Central memory CD8-positive, alpha-beta T cell (primary cell): ENCODE results near the gene CPNE9.
A peak's percentile ranks its signal among the peaks of the same experiment; 100 is the strongest.
"Not testable (repeated sequence)": the region's sequence is repeated elsewhere in the genome, so short reads cannot be mapped to it uniquely, and the experiment has no call there.

Experiments
- ATAC-seq: fragments of 150-1000 bp; cut with Tn5 transposase; replicated peaks from 2 replicates; pipeline ENCODE4 v1.10.0; 2022; ENCODE audit warnings: mild to moderate bottlenecking, moderate FRiP score, moderate number of reproducible peaks; ENCODE audit not compliant: poor library complexity, severe bottlenecking; ENCODE audit errors: extremely low read depth
- DNase-seq, 2 donors: peaks; one replicate each; pipeline ENCODE4 v3.0.0; 2021; ENCODE audit warnings: low spot score in 2 of 2
- H3K27ac Mint-ChIP-seq: one replicate; pipeline ENCODE4 v1.8.0; 2022; ENCODE audit warnings: low read depth, mild to moderate bottlenecking, moderate library complexity, mixed read lengths
- H3K27me3 Mint-ChIP-seq: one replicate; pipeline ENCODE4 v1.8.0; 2022; ENCODE audit warnings: mixed read lengths
- H3K36me3 Mint-ChIP-seq: one replicate; pipeline ENCODE4 v1.8.0; 2022; ENCODE audit warnings: mild to moderate bottlenecking, moderate library complexity, mixed read lengths; ENCODE audit not compliant: insufficient read depth
- H3K4me1 Mint-ChIP-seq: one replicate; pipeline ENCODE4 v1.8.0; 2022; ENCODE audit warnings: mixed read lengths
- H3K4me3 Mint-ChIP-seq: one replicate; pipeline ENCODE4 v1.8.0; 2022; ENCODE audit warnings: mild to moderate bottlenecking, moderate library complexity, mixed read lengths
- H3K9me3 Mint-ChIP-seq: one replicate; pipeline ENCODE4 v1.8.0; 2022; ENCODE audit warnings: mixed read lengths

The CPNE9 gene

DNA sequence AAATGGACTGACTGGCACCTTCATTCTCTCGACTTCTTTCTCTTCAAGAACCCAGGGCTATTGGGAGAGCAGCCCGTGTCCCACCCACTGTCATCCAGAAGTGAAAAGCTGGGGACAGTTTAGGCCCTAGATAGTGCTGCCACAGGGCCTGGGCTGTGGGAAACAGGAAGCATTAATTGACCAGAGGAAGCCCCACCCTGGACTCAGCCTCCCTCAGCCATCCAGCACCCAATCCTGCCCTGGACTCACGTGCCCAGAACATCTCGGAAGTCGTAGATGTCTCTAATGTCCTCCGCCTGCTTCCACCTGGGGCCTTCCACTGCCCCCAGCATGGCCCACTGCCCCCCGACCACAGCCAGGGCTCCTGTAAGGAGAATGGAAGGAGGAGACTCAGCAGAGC, 63.8 kb downstream of the CPNE9 start:
- peaks cover 27% of the 10 kb centered on the region for H3K4me1 Mint-ChIP-seq
- H3K27ac Mint-ChIP-seq, result peak overlapping the region; percentile 47
- ATAC-seq (no peak), DNase-seq (no peak)
- H3K9me3 Mint-ChIP-seq, result no peaks in the 10 kb centered on the region
- H3K36me3 Mint-ChIP-seq, result no peaks in the 10 kb centered on the region
- H3K4me3 Mint-ChIP-seq, result no peak overlapping the region
- H3K27me3 Mint-ChIP-seq, result no peaks in the 10 kb centered on the region

DNA sequence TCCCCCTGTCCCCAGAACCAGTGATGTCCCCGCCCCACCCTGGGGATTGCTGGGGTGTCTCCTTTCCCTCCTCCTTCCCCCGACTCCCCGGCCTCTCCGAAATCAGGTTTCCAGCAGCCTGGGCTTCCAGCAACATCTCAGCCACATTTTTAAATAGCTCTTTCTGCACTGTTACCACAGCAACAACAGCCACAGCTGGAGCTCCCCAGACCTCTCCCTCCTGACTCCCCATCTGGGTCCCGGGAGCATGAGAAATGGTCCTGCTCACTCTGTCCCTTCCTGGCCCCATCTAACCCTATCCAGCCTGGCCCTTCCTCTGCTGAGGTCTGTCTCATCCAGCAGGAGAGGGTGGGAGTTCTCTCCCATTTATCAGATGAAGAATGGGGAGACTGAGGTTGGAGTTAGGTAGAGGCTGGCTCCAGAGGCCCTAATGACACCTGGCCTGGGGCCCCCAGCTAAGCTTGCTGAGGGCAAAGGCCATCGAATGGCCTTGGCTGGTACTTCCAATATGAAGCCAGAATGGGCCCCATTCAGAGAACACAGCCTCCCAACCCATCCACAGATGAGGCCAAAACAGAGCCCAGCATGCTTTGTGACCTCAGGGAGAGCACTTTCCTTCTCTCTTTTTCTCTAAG, 64.6 kb downstream of the CPNE9 start:
- DNase-seq, result no peak
- H3K27ac Mint-ChIP-seq, result peak overlapping the region; percentile 47
- H3K4me3 Mint-ChIP-seq, result no peak overlapping the region
- H3K4me1 Mint-ChIP-seq, result peaks cover 27% of the 10 kb centered on the region
- ATAC-seq, result no peak
- H3K36me3 Mint-ChIP-seq, result no peaks in the 10 kb centered on the region
- H3K27me3 Mint-ChIP-seq, result no peaks in the 10 kb centered on the region
- no peaks in the 10 kb centered on the region for H3K9me3 Mint-ChIP-seq

DNA sequence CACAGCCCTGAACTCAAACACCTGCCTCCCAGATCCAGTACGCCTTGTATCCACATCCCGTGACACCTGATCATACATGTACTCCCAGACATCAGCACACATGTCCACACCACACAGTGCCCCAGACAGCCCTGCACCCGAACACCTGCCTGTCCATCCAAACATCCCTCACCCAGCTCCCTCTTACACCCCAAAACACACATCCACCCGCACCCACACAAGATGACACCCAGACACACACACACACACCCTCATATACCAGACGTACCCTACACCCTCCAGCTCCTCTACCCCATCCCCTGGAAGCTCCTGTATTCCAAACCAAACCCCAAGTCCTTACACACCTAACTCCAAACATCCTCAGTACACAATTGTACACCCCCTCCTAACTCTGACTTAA, 65.4 kb downstream of the CPNE9 start:
- Mint-ChIP-seq H3K9me3 (no peaks in the 10 kb centered on the region), H3K4me1 (peaks cover 27% of the 10 kb centered on the region), H3K27me3 (no peaks in the 10 kb centered on the region), H3K4me3 (peak overlapping the region; percentile 25), H3K36me3 (no peaks in the 10 kb centered on the region), H3K27ac (no peak overlapping the region)
- ATAC-seq (no peak), DNase-seq (no peak)

DNA sequence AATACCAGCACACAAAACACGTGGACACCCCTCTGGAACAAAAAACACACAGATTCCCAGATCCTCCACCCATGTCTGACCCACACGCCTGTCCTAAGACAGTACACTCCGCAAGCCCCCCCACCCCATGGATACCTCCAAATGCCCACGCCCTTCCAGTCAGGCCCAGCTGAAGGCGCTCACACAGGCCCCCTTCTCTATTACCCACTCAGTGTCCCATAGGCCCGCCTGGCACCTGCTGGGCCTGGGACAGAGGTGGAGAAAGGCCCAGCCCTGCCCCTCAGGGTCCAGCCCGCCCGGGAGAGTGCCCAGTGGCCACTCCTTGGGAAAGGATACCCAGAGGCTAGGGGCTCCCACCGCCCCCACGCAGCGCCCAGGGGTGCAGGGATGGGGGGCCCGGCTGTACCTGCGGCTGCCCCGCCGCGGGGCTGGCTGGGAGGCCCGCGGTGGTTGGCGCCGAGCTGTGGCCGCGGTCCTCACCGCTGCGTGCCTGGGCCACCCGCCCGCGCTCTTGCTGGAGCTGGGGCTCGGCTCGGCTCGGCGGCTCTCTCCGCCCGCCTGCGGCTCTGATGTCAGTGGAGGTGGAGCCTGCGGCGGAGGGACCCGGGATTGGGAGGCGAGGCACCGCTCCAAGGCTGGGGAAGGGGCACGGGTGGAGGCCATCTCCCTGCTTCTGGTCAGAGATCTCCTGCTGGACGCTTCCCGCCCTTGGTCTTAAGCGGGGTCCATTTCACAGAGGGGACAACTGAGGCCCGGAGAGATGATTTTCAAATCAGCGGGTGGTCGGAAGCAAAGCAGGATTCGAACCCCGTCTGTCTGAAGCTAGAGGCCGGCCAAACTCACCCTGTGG, 66.0 kb downstream of the CPNE9 start, which contains the start of gene CAMK1:
Gene CAMK1 (minus strand): TSS at position 522 of the 850 bp plus-strand sequence. CDS start 2,198 bp downstream, outside the sequence.
- Mint-ChIP-seq H3K36me3 (no peaks in the 10 kb centered on the region), H3K27me3 (no peaks in the 10 kb centered on the region), H3K4me3 (peak within 1 kb of the TSS; percentile 25), H3K4me1 (peaks cover 27% of the 10 kb centered on the region), H3K9me3 (no peaks in the 10 kb centered on the region), H3K27ac (peak within 1 kb of the TSS; percentile 80)
- DNase-seq (no peak), ATAC-seq (peak; percentile 75)

DNA sequence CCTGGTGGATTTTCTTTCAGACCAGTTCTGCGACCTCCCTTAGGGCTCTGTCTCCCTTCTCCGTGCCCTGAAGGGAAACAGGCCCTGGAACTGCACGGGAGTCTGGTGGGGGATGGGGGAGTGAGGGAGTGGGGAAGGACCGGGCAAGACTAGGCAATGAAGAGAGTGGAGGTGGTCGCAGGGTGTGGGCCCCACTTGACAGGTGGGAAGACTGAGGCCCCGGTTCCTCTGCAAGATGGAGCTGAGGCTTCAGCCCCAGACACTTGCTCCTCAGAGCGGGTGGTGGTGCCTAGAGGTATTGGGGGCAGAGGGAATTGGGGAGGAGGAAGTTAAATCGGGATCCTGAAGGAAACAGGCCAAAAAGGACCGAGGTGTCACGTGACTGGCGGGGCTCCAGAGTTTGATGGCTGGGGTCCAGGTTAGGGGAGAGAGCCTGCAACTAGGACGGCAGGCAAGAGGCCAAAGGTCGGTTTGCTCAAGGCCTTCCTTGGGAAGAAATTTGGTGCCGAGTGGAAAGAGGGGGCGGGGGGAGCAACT, 66.7 kb downstream of the CPNE9 start:
- no peaks in the 10 kb centered on the region for H3K27me3 Mint-ChIP-seq
- ATAC-seq (no peak), DNase-seq (no peak)
- H3K4me1 Mint-ChIP-seq, result peaks cover 27% of the 10 kb centered on the region
- H3K27ac Mint-ChIP-seq, result peak overlapping the region; percentile 80
- H3K9me3 Mint-ChIP-seq, result no peaks in the 10 kb centered on the region
- H3K4me3 Mint-ChIP-seq, result peak overlapping the region; percentile 25
- H3K36me3 Mint-ChIP-seq, result no peaks in the 10 kb centered on the region

DNA sequence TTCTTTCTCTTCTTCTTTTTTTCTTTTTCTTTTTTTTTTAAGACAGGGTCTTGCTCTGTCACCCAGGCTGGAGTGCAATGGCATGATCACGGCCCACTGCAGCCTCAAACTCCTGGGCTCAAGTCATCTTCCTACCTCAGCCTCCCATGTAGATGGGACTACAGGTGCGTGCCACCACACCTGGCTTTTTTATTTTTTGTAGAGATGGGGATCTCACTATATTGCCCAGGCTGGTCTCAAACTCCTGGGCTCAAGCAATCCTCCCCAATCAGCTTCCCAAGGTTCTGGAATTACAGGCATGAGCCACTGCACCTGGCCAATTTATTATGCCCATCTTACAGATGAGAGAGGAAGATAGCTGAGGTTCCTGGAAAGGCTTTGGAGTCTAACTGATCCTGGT, 67.4 kb downstream of the CPNE9 start:
- H3K36me3 Mint-ChIP-seq, ATAC-seq, H3K9me3 Mint-ChIP-seq, H3K27me3 Mint-ChIP-seq, DNase-seq: not testable (repeated sequence)
- Mint-ChIP-seq H3K4me3 (peak overlapping the region; percentile 25), H3K27ac (peak overlapping the region; percentile 80), H3K4me1 (peaks cover 27% of the 10 kb centered on the region)

DNA sequence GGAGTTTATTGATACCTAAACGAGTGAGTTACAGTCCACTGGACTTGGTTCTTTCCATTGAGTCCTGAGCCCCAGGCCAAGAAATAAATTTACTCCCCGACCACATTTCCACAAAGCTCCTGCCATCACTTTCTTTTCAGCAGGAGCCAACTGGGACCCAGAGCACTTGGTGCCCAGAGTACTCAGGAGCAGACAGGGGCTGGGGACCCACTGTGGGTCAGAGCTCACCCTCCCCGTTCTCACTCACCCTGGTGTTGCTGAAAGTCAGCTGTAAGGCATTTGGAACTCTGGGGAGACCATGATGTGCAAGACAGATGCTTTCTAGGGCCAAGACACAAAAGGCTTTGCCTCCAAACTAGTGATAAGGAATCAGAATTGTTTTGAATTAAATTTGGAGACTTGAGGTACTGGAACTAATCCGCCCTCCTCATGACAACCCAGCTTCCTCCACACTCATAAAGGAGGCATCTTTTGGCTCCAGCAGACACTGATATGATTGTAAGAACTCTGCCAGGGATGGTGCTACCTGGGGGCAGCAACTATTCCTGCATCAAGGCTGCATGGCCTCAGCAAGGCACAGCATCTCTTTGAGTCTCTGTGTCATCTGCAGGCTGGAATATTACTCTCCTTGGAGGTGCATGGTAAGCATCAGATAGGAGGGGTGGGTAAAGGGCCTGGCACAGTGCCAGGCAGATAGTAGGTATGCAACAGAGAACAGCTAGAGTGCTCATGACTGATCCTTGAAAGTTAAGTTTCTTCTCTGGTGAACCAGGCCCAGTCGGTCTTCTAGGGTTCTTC, 73.5 kb downstream of the CPNE9 start:
- no peak overlapping the region for H3K27ac Mint-ChIP-seq
- H3K9me3 Mint-ChIP-seq, result no peaks in the 10 kb centered on the region
- DNase-seq (no peak), ATAC-seq (no peak)
- peaks cover 43% of the 10 kb centered on the region for H3K4me1 Mint-ChIP-seq
- H3K4me3 Mint-ChIP-seq, result no peak overlapping the region
- no peaks in the 10 kb centered on the region for H3K27me3 Mint-ChIP-seq
- peaks cover 7% of the 10 kb centered on the region for H3K36me3 Mint-ChIP-seq

DNA sequence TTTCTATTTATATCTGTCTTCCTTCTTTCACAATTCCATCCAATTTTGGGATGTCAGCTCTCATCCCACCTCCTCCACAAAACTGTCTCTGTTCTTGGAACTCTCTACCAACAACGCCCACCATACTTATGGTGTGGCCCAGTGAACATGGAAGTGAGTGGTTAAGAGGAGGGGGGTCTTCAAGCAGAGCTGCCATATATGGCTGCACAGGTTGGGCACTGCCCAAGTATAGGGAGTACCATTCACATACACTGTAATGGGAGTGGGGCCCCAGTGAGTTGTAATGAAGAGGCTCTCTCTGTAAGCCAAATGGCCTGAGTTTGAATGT, 74.0 kb downstream of the CPNE9 start:
- H3K27me3 Mint-ChIP-seq, result no peaks in the 10 kb centered on the region
- DNase-seq (no peak), ATAC-seq (no peak)
- no peaks in the 10 kb centered on the region for H3K9me3 Mint-ChIP-seq
- peaks cover 9% of the 10 kb centered on the region for H3K36me3 Mint-ChIP-seq
- no peak overlapping the region for H3K27ac Mint-ChIP-seq
- H3K4me1 Mint-ChIP-seq, result peaks cover 49% of the 10 kb centered on the region
- H3K4me3 Mint-ChIP-seq, result no peak overlapping the region

DNA sequence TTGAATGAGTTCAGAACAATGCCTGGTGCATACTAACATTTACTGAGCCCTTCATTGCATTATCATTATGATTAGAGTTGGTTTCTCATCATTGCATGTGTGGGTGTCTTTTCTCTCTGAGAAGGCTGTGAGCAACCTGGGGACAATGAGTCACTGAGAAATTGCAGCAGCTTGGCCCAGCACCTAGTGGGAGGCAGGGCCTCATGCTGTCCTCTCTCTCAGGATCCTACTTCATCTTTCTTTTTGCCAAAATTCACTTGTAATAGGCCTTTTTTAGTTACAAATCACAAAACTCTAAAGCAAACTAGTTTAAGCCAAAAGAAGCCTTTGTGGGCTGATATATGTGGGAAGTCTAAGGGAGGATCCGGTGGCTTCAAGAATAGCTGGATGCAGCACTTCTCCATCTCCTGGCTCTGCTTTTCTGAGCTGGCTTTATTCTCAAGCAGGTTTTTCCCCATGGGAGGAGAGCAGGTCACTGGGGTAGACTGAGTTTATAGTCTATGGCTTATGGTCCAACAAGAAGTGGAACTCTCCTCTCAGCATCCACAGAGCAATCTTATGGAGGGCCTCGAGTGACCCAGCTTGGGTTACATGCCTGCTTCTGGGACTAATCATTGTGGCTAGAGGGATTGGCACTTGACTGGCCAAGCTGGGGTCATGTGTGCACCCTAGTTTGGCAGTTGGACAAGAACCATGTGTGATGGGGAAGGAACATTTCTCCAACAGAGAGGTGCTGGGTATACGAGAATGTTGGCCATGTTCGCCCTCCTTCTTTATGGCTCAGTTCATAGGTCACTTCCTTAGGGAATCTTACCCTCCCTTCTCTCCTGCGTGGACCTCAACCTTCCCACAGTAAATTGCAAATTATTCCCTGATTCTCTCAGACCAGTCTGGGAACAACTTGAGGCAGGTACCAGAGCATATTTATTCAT, 74.8 kb downstream of the CPNE9 start:
- DNase-seq (no peak), ATAC-seq (no peak)
- H3K9me3 Mint-ChIP-seq, result no peaks in the 10 kb centered on the region
- peaks cover 13% of the 10 kb centered on the region for H3K36me3 Mint-ChIP-seq
- no peak overlapping the region for H3K4me3 Mint-ChIP-seq
- no peaks in the 10 kb centered on the region for H3K27me3 Mint-ChIP-seq
- peaks cover 53% of the 10 kb centered on the region for H3K4me1 Mint-ChIP-seq
- H3K27ac Mint-ChIP-seq, result peak overlapping the region; percentile 95

DNA sequence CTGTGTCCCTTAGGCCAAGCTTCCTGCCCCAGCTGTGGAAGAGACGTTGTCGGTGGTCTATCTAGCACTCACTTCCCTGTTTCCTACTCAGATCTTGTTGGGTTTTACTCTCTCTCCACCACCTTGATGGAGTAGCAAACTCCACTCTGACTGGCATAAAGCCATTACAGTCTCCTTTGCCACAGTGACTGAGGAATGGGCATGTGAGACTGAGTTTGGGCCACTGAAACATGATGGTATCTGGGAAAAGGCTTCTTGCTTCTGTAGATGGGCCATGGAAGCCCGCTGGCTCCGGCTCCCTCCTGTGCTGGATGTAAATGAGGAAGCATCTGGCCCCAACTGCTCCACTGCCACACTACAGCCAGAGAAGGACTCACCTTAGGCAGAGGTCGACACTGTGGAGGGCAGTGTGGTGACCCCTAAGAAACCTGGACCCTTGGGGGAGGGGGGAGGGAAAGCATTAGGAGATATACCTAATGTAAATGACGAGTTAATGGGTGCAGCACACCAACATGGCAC, 75.5 kb downstream of the CPNE9 start:
- no peak for DNase-seq
- H3K36me3 Mint-ChIP-seq, result peaks cover 18% of the 10 kb centered on the region
- H3K27ac Mint-ChIP-seq, result peak overlapping the region; percentile 95
- peaks cover 53% of the 10 kb centered on the region for H3K4me1 Mint-ChIP-seq
- H3K4me3 Mint-ChIP-seq, result peak overlapping the region; percentile 71
- H3K9me3 Mint-ChIP-seq, result no peaks in the 10 kb centered on the region
- H3K27me3 Mint-ChIP-seq, result no peaks in the 10 kb centered on the region
- ATAC-seq, result no peak
